Transverse colon (tissue), 3 donors: Measurements from ENCODE around the gene DNASE1.

Source experiments
- CTCF ChIP-seq, 5 experiments: fragments of 200-600 bp in 3 of 5; fragments of 450-650 bp in 2 of 5; sonication (generic) in 3 of 5; IDR thresholded peaks; 1 replicate in 2 of 5; 2 replicates in 3 of 5; pipeline ENCODE4 v1.5.1; 2016 to 2017; ENCODE audit warnings: antibody characterized with exemption in 5 of 5, inconsistent platforms in 3 of 5, mild to moderate bottlenecking in 2 of 5, moderate library complexity in 1 of 5
- EP300 ChIP-seq: sonication (generic); formaldehyde crosslinking; IDR thresholded peaks from one replicate; pipeline ENCODE4 v1.6.1; 2017; ENCODE audit warnings: antibody characterized with exemption, low read depth
- POLR2A ChIP-seq: fragments of 450-650 bp; IDR thresholded peaks from one replicate; pipeline ENCODE4 v1.6.1; 2016; ENCODE audit warnings: antibody characterized with exemption, mild to moderate bottlenecking, moderate library complexity

- TF ChIP-seq CTCF (IDR thresholded peaks at IDR 0.05) (no peak), EP300 (no peak), POLR2A (no peak)
These were observed 1.1 kb downstream of the DNASE1 start for GRCh38 chr16:3655396-3656159.
